Measurements from ENCODE around the gene ALOX12B.

ALOX12B gene

DNA sequence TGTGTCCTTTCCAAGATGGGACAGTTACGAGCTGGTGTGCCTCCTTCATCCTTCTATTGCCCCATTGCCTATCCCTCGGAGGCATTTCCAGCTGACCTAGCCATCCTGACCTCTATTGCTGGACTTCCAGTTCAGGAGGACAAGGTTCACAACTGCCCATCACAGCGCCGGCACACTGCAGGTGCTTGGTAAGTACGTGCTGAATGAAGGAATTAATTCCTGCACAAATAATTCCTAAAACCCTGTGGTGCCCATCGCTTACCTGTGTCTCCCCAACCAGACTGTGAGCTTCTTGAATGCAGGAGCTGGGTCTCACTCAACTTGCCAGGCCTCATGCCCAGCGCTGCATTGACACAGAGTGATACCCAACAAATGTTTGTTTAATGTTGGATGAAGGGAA lies 35.7 kb downstream of the ALOX12B start:
- TF ChIP-seq, protein P1, sequence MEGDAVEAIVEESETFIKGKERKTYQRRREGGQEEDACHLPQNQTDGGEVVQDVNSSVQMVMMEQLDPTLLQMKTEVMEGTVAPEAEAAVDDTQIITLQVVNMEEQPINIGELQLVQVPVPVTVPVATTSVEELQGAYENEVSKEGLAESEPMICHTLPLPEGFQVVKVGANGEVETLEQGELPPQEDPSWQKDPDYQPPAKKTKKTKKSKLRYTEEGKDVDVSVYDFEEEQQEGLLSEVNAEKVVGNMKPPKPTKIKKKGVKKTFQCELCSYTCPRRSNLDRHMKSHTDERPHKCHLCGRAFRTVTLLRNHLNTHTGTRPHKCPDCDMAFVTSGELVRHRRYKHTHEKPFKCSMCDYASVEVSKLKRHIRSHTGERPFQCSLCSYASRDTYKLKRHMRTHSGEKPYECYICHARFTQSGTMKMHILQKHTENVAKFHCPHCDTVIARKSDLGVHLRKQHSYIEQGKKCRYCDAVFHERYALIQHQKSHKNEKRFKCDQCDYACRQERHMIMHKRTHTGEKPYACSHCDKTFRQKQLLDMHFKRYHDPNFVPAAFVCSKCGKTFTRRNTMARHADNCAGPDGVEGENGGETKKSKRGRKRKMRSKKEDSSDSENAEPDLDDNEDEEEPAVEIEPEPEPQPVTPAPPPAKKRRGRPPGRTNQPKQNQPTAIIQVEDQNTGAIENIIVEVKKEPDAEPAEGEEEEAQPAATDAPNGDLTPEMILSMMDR (IDR thresholded peaks at IDR 0.05; ENCODE audit: insufficient read depth, low read length, poor library complexity, severe bottlenecking) = no peak
- TF ChIP-seq EZH2phosphoT487 (conservative IDR thresholded peaks at IDR 0.05; ENCODE audit: low read length) = no peak
- H3K36me3 ChIP-seq (ENCODE audit: low read length) = no peaks in the 10 kb centered on the region
- no peaks in the 10 kb centered on the region for H3K9me3 ChIP-seq (ENCODE audit: insufficient read depth, low read length)
- no peak overlapping the region for H3K27ac ChIP-seq (ENCODE audit: low read depth, low read length)
- no peaks in the 10 kb centered on the region for H4K20me1 ChIP-seq (ENCODE audit: low read depth, low read length)
- no peaks in the 10 kb centered on the region for H3K27me3 ChIP-seq (ENCODE audit: low read length)
- H3K4me2 ChIP-seq (ENCODE audit: low read depth, low read length, poor library complexity, severe bottlenecking) = no peak overlapping the region
- no peaks in the 10 kb centered on the region for H3K79me2 ChIP-seq (ENCODE audit: insufficient read depth, low read length)
- no peak overlapping the region for H2AFZ ChIP-seq (ENCODE audit: low read depth, low read length, severe bottlenecking)
- no peaks in the 10 kb centered on the region for H3F3A ChIP-seq (ENCODE audit: insufficient read depth)
- no peaks in the 10 kb centered on the region for H3K9me2 ChIP-seq (replicated peaks; ENCODE audit: insufficient read depth, low read length)
- H3K9ac ChIP-seq (ENCODE audit: low read length) = no peak overlapping the region
- no peak overlapping the region for H3K4me3 ChIP-seq (ENCODE audit: insufficient read depth, low read length, poor library complexity, severe bottlenecking)

DNA sequence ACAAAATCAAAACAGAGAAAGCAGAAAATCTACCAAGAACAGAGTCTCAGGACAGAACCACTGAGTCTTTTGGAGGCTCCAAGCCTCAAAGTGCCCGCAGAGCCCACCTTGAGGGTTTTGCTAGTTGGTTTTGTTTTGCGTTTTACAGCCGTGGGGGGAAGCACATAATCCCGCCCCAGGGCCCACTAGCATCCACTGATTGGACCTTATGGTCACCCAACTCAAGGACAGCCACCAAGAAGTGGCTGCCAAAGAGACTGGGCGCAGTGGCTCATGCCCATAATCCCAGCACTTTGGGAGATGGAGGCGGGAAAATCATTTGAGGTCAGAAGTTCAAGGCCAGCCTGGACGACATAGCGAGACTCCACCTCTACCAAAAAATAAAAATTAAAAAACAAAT lies 38.8 kb downstream of the ALOX12B start:
- Histone ChIP-seq H3K9me3 (ENCODE audit: insufficient read depth, low read length) (no peaks in the 10 kb centered on the region), H2AFZ (ENCODE audit: low read depth, low read length, severe bottlenecking) (no peak overlapping the region), H3K36me3 (ENCODE audit: low read length) (no peaks in the 10 kb centered on the region), H3K79me2 (ENCODE audit: insufficient read depth, low read length) (no peaks in the 10 kb centered on the region), H4K20me1 (ENCODE audit: low read depth, low read length) (no peaks in the 10 kb centered on the region), H3F3A (ENCODE audit: insufficient read depth) (no peaks in the 10 kb centered on the region), H3K27ac (ENCODE audit: low read depth, low read length) (no peak overlapping the region), H3K9me2 (replicated peaks; ENCODE audit: insufficient read depth, low read length) (no peaks in the 10 kb centered on the region), H3K9ac (ENCODE audit: low read length) (no peak overlapping the region), H3K4me2 (ENCODE audit: low read depth, low read length, poor library complexity, severe bottlenecking) (no peak overlapping the region), H3K27me3 (ENCODE audit: low read length) (no peaks in the 10 kb centered on the region), H3K4me3 (ENCODE audit: insufficient read depth, low read length, poor library complexity, severe bottlenecking) (no peak overlapping the region)
- TF ChIP-seq, protein P1 (IDR thresholded peaks at IDR 0.05; ENCODE audit: insufficient read depth, low read length, poor library complexity, severe bottlenecking) = no peak
- no peak for TF ChIP-seq EZH2phosphoT487 (conservative IDR thresholded peaks at IDR 0.05; ENCODE audit: low read length)

DNA sequence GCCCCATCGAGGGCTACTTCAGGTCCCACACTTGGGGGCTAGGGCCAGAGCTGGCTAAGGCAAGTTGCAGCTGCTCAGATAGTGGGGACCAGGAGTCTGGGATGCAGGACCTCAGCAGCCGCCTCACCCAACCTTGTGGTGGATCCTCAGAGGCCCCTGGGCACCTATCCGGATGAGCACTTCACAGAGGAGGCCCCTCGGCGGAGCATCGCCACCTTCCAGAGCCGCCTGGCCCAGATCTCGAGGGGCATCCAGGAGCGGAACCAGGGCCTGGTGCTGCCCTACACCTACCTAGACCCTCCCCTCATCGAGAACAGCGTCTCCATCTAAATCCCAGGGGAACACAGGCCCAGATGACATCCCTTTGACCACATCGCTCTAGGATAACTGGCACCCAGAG lies 39.3 kb downstream of the ALOX12B start:
- Histone ChIP-seq H3K36me3 (ENCODE audit: low read length) (no peaks in the 10 kb centered on the region), H3F3A (ENCODE audit: insufficient read depth) (no peaks in the 10 kb centered on the region), H4K20me1 (ENCODE audit: low read depth, low read length) (no peaks in the 10 kb centered on the region), H3K79me2 (ENCODE audit: insufficient read depth, low read length) (no peaks in the 10 kb centered on the region), H3K27ac (ENCODE audit: low read depth, low read length) (no peak overlapping the region), H2AFZ (ENCODE audit: low read depth, low read length, severe bottlenecking) (no peak overlapping the region), H3K9me2 (replicated peaks; ENCODE audit: insufficient read depth, low read length) (no peaks in the 10 kb centered on the region), H3K27me3 (ENCODE audit: low read length) (no peaks in the 10 kb centered on the region), H3K4me3 (ENCODE audit: insufficient read depth, low read length, poor library complexity, severe bottlenecking) (no peak overlapping the region), H3K4me2 (ENCODE audit: low read depth, low read length, poor library complexity, severe bottlenecking) (no peak overlapping the region), H3K9ac (ENCODE audit: low read length) (no peak overlapping the region), H3K9me3 (ENCODE audit: insufficient read depth, low read length) (no peaks in the 10 kb centered on the region)
- TF ChIP-seq, protein P1 (IDR thresholded peaks at IDR 0.05; ENCODE audit: insufficient read depth, low read length, poor library complexity, severe bottlenecking) = no peak
- no peak for TF ChIP-seq EZH2phosphoT487 (conservative IDR thresholded peaks at IDR 0.05; ENCODE audit: low read length)

DNA sequence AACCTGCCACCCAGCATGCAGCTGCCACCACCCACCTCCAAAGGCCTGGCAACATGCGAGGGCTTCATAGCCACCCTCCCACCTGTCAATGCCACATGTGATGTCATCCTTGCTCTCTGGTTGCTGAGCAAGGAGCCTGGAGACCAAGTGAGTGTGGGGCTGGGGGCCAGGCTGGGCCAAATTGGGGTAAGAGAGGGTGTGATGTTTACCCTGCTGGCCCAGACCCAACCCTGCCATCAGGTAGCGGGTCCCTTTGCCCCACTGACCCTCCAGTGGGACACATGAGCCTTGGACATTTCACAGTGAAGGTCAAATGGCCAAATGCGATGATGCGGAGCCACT lies 39.8 kb downstream of the ALOX12B start:
- no peaks in the 10 kb centered on the region for H3K79me2 ChIP-seq (ENCODE audit: insufficient read depth, low read length)
- TF ChIP-seq, protein P1 (IDR thresholded peaks at IDR 0.05; ENCODE audit: insufficient read depth, low read length, poor library complexity, severe bottlenecking) = no peak
- TF ChIP-seq EZH2phosphoT487 (conservative IDR thresholded peaks at IDR 0.05; ENCODE audit: low read length) = no peak

More for the DNA sequence above, 39.8 kb downstream of the ALOX12B start:
- Histone ChIP-seq H4K20me1 (ENCODE audit: low read depth, low read length) (no peaks in the 10 kb centered on the region), H3K9me2 (replicated peaks; ENCODE audit: insufficient read depth, low read length) (no peaks in the 10 kb centered on the region), H3F3A (ENCODE audit: insufficient read depth) (no peaks in the 10 kb centered on the region), H3K9ac (ENCODE audit: low read length) (no peak overlapping the region), H3K27me3 (ENCODE audit: low read length) (no peaks in the 10 kb centered on the region), H3K4me2 (ENCODE audit: low read depth, low read length, poor library complexity, severe bottlenecking) (no peak overlapping the region), H3K36me3 (ENCODE audit: low read length) (no peaks in the 10 kb centered on the region), H3K9me3 (ENCODE audit: insufficient read depth, low read length) (no peaks in the 10 kb centered on the region), H2AFZ (ENCODE audit: low read depth, low read length, severe bottlenecking) (no peak overlapping the region), H3K27ac (ENCODE audit: low read depth, low read length) (no peak overlapping the region), H3K4me3 (ENCODE audit: insufficient read depth, low read length, poor library complexity, severe bottlenecking) (no peak overlapping the region)
